KOPT-K1 (cell line): ENCODE results near the gene PKD1L1.

Source experiments
- H3K27ac ChIP-seq: fragments of 200-600 bp; sonication (generic); 2 replicates; pipeline ENCODE4 v1.5.1; 2016; ENCODE audit warnings: antibody characterized with exemption, mild to moderate bottlenecking, low read depth, low read length; ENCODE audit not compliant: poor library complexity, severe bottlenecking
- H3K36me3 ChIP-seq: fragments of 200-600 bp; sonication (generic); 2 replicates; pipeline ENCODE4 v1.5.1; 2017; ENCODE audit warnings: antibody characterized with exemption, mild to moderate bottlenecking, low read length, moderate library complexity; ENCODE audit not compliant: insufficient read depth
- H3K9me3 ChIP-seq: fragments of 200-600 bp; sonication (generic); 2 replicates; pipeline ENCODE4 v1.5.1; 2017; ENCODE audit warnings: antibody characterized with exemption, low read length, mild to moderate bottlenecking; ENCODE audit not compliant: insufficient read depth, poor library complexity, severe bottlenecking

Gene PKD1L1

GRCh38 chr7:47819607-47819920, 128.7 kb downstream of the PKD1L1 start:
- Histone ChIP-seq H3K36me3 (no peaks in the 10 kb centered on the region), H3K9me3 (no peaks in the 10 kb centered on the region), H3K27ac (no peak overlapping the region)

DNA sequence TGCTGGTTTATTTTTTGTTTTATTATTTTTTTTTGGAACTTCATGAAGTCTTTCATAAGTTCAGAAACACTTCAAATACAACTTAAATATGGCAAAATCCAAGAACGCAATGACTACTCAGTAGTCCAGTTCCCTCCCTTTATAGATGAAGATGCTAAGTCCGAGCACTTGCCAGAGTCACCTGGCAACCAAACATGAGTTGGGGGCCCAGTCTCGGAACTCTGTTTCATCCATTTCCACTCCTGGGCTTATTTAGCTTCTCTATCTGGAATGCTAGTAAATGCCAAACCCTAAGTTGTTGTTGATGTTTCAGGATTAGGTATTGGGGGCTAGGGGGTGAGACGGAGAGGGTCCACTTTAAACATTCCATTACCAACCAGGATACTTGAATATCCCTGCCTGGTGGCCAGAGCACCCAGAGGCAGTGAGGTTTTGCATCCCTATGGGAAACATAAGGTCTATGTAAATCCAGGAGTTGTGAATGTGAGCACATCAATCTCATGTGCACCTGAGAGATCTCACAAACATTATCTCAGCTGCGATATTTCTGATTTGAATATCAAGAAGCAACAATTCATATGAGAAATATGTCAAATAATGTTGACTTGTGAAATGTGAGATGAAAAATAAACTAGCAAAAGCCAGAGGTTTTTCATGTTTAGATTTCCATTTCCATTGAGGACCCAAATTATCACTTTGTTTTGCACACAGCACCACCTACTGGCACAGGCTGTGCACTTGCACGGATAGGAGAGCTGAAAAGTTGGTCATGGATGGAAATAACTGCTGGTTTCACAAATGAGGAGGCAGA, 129.3 kb downstream of the PKD1L1 start:
- Histone ChIP-seq H3K9me3 (no peaks in the 10 kb centered on the region), H3K27ac (no peak overlapping the region), H3K36me3 (no peaks in the 10 kb centered on the region)

- Histone ChIP-seq H3K36me3 (no peaks in the 10 kb centered on the region), H3K27ac (no peak overlapping the region), H3K9me3 (no peaks in the 10 kb centered on the region)
Observed at GRCh38 chr7:47817917-47818316, 130.3 kb downstream of the PKD1L1 start.

GRCh38 chr7:47816647-47817046, 131.6 kb downstream of the PKD1L1 start:
- H3K9me3 ChIP-seq, result no peaks in the 10 kb centered on the region
- H3K36me3 ChIP-seq, result no peaks in the 10 kb centered on the region
- H3K27ac ChIP-seq, result no peak overlapping the region

DNA sequence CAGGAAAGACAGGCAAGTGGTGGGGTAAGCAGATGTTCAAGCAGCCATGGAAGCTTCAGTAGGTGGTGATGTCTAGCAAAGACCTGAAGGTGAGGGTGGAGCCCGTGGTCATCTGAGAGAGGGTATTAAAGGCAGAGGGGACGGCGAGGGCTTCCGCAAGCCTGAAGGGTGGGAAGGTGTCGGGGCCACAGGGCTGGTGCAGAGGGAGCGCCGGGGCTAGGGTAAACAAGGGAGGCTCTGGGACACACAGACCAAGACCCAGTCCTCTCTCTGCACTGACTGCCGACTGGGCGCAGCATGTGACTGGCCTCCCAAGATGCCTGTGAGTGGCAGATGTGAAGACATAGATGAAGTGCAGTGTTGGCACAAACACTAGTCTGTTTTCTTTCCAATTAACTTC, 132.4 kb downstream of the PKD1L1 start:
- Histone ChIP-seq H3K27ac (no peak overlapping the region), H3K36me3 (no peaks in the 10 kb centered on the region), H3K9me3 (no peaks in the 10 kb centered on the region)

- Histone ChIP-seq H3K9me3 (no peaks in the 10 kb centered on the region), H3K27ac (no peak overlapping the region), H3K36me3 (no peaks in the 10 kb centered on the region)
Observed at GRCh38 chr7:47814905-47815613, 133.2 kb downstream of the PKD1L1 start.

DNA sequence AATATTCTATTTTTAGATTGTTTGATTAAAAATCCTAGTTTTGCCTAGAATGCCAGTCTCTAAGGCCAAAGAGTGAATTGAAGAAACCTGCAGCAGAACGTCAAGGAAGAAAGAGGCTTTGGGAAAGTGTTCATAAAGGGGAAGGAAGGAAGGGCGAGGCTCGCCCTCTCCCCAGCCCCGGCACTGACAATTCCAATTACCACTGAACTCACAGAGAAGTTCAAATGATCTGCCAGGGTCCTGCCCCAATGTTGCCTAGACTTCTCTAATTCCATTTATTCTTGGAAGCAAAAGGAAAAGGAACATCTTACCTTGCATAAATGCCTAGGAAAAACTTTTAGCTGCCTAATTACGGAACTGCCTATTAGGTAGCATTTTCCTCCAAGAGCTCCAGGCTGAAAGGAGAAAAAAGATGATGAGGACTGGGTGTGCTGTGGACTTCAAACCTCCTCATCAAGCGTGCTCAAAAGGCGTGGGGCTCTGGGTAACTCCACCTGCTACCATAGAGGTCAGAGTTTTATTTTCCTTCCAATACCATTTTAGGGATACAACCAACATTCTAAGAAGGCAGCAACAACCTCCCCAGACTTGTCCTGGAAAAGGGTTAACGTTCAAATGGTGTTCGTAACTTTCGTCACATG, 134.5 kb downstream of the PKD1L1 start:
- Histone ChIP-seq H3K27ac (no peak overlapping the region), H3K9me3 (no peaks in the 10 kb centered on the region), H3K36me3 (no peaks in the 10 kb centered on the region)

DNA sequence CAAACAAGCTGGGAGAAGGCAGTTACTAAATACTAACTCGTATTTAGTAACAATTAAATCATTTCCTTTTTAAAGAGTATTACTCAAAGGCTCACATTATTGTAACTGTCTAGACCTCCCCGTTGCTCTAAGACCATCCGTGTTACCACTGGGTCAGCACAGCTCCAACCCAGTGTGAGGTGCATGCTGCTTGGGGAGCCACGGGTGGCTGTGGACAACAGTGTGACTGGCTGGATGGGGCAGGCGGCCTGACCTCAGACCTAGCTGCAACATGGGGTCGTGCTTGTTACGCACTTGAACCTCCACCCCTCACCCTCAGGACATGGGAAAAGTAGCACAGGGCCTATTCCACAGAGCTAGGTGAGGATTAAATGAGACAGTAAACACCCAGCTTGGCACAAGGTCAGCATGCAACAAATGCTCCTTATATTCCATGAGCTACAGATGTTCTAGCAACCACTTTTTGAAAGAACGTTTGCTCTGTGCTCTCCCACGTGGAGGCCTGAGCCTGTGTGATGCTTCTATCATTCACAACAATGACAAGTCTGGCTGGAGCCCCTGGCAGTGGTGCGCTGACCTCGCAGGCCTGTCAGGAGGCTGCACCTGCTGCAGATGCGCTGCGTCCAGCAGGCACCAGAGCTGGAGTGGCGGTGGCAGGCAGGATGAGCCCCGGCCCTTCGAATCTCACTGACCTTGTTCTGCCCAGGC, 135.7 kb downstream of the PKD1L1 start:
- Histone ChIP-seq H3K9me3 (no peaks in the 10 kb centered on the region), H3K27ac (no peak overlapping the region), H3K36me3 (no peaks in the 10 kb centered on the region)

- no peaks in the 10 kb centered on the region for H3K36me3 ChIP-seq
- no peak overlapping the region for H3K27ac ChIP-seq
- no peaks in the 10 kb centered on the region for H3K9me3 ChIP-seq
Observed at GRCh38 chr7:47811632-47812380, 136.5 kb downstream of the PKD1L1 start.

DNA sequence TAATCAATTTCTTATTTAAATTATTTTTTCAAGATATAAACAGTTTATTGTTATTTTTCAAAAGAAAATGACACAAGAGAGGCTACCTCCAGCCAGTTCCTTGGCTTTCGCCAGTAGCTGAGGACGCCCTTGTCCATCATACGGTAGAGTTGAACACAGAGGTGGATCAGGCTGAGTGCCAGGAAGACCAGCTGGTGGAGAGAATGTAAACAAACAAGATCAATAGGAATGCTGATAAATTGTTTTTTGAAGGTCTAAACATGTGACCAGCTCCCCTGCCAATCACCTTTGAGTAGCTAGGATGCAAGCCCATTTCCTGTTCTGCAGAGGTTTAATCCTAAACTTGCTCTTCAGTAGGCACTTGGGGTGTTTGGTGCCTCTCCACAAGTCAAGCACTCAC, 138.9 kb downstream of the PKD1L1 start:
- Histone ChIP-seq H3K36me3 (no peaks in the 10 kb centered on the region), H3K9me3 (no peaks in the 10 kb centered on the region), H3K27ac (no peak overlapping the region)

GRCh38 chr7:47808321-47808720, 139.9 kb downstream of the PKD1L1 start:
- Histone ChIP-seq H3K27ac (no peak overlapping the region), H3K36me3 (no peaks in the 10 kb centered on the region)

GRCh38 chr7:47807756-47808155, 140.5 kb downstream of the PKD1L1 start:
- H3K9me3 ChIP-seq, result no peaks in the 10 kb centered on the region
- H3K36me3 ChIP-seq, result no peaks in the 10 kb centered on the region
- no peak overlapping the region for H3K27ac ChIP-seq

More at GRCh38 chr7:47808321-47808720, 139.9 kb downstream of the PKD1L1 start:
- H3K9me3 ChIP-seq, result no peaks in the 10 kb centered on the region

DNA sequence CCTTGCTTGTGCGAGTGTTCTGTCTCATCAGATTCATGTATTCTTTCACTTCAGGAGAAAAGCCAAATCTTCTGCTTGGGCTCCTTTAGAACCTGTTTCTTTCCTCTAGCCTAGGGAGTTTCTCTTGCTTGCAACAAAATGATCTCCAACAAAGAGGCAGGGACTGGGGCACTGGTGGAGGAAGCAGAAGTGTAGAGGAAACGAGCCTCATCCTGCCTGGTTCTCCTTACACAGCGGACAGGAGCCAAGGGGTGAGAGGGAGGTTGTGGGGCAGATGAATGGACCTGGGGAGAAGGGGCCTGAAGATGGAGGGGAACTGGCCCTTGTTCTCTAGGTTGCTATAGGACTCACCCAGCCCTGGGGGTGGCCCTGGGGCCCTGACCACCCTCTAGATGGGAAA, 141.1 kb downstream of the PKD1L1 start:
- no peaks in the 10 kb centered on the region for H3K9me3 ChIP-seq
- no peak overlapping the region for H3K27ac ChIP-seq

GRCh38 chr7:47806701-47807103, 141.6 kb downstream of the PKD1L1 start:
- H3K9me3 ChIP-seq, result no peaks in the 10 kb centered on the region
- no peaks in the 10 kb centered on the region for H3K36me3 ChIP-seq
- no peak overlapping the region for H3K27ac ChIP-seq

More for the DNA sequence above, 141.1 kb downstream of the PKD1L1 start:
- no peaks in the 10 kb centered on the region for H3K36me3 ChIP-seq
